DMS79 (cell line): ENCODE measurements around the gene SAYSD1.
A peak's percentile ranks its signal among the peaks of the same experiment; 100 is the strongest.
"Not testable (repeated sequence)": the region's sequence is repeated elsewhere in the genome, so short reads cannot be mapped to it uniquely, and the experiment has no call there.

Source experiments
- DNase-seq: peaks from one replicate; lab custom pipeline; 2025; lab: John Stamatoyannopoulos, UW

The SAYSD1 gene

DNA sequence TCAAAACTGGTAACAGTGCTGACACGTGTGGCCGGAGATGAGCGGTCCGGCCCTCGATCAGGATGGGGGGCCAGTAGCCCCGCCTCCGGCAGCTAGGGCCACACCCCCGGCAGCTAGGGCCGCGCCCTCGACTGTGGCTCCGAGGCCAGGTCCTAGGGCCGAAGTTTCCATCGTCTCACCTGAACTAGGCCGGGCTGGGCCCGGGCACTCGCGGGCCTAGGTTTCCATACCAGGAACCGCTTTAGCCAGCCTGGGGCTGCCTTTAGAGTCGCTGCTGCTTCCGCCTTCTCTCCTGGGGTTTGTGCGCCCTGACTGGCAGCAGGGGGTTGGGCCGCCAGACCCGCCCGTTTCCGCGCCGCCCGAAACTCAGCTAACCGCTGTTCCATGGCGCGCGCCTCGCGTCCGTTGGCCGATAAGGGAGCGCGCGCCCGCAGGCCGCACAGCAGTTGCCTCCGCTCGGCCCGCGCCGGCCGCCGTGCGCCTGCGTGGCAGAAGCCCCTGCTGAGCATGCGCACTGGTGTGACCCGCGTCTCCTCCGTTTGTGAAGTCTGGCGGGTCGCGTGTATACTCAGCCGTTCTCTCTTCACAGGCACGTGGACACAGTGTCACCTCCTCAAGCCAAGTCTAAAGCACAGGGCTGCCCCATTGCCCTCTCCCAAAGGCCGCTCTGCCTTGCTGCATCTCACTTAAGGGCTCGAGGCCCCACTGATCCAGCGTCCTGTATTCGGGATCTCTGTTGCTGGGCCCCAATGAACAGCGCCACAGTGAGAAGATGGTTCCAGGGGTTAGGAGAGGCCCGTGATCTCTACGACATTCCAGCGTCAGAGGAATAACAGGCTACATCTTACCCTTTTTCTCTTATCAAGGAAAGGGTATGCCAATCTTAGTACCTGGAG, at the start of gene SAYSD1:
SAYSD1 (minus strand) TSS at position 483 of the 896 bp plus-strand sequence; CDS start at position 386, 97 bp downstream.
- peak; percentile 91 for DNase-seq

DNA sequence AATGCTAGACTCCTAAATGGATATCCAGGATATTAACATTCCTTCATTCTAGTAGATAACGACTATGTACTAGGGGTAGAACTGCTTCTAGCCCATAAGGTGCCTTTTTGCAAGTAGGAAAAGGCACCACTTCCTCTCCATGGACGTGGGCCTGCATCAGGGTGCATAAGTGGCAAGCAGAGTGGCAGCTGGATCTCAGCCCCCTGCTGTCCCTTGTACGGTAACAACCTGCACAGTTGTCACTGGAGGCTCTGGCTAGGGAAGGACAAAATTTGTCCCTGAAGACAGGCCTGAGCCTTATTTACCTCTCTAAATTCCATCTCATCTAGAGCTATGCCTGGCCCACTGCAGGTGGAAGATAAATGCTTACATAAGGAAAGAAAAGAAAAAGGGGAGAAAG, 42.5 kb upstream of the SAYSD1 start:
- no peak for DNase-seq

GRCh38 chr6:39156801-39157200, 41.8 kb upstream of the SAYSD1 start:
- no peak for DNase-seq

- no peak for DNase-seq
These were observed 39.7 kb upstream of the SAYSD1 start for GRCh38 chr6:39154705-39155104.

GRCh38 chr6:39153766-39154397, 38.9 kb upstream of the SAYSD1 start:
- DNase-seq: no peak

- no peak for DNase-seq
These were observed 37.3 kb upstream of the SAYSD1 start for GRCh38 chr6:39152262-39152661.

- DNase-seq: no peak
These were observed 36.2 kb upstream of the SAYSD1 start for GRCh38 chr6:39151211-39151610.

DNA sequence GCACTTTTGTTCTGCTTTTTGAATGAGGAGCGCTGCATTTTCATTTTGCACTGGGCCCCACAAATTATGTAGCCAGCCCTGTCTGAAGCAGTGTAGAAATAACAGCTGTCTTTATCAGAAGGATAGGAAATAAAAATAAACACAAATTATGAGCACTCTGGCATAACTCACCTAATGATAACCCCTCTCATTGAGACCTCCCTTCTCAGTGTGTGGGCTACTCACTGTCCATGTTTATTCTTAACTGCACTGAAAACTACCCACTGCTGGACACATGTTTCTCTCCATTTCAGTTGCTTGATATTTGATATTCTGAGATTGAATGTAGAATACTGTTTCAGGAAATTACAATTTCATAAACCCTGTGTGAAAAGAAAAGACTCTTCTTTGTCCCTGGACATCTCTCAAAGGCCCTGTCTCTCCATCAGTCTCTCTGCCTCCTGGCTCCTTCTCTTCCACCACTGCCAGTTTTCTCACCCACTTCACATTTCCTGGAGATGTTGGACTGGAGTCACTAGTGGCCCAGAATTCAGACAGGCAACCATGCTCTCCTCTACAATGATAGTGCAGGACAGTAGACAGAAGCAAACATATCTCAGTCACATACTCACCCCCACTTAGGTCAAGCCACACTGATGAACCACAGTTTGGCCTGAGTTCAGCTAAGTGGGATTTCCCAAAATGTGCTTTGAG, 29.6 kb upstream of the SAYSD1 start:
- no peak for DNase-seq

- peak; percentile 21 for DNase-seq
These were observed 28.4 kb upstream of the SAYSD1 start for GRCh38 chr6:39143238-39143930.

DNA sequence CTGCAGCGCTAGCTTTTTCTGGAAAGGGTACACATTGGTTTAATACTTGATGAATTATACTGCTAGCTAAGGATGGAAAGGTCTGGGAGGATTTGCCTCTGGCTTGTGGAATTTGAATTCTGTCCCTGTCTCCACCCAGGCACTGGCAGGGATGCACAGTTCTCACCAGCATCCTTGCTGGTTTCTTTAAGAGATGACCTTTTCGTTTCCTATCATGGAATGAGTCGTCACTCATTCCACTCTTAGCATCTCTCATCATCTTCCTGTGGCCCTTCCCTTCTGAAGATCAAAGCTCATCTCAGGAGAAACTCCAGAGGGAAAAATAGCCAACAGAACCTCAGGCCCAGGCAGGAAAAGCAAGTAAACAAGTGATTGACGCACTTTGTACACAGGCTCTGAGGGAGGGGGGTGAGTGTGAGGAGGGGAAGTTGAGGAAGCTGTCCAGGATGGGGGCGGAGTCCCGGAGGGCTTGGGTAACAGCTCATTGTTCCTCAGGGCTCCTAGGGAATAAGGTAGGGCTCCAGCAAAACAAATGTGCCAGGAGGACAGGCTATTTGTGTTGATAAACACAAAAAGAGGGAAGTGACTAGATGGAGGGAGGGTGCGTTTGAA, 25.7 kb upstream of the SAYSD1 start:
- no peak for DNase-seq

- DNase-seq: no peak
These were observed 22.3 kb upstream of the SAYSD1 start for GRCh38 chr6:39137245-39137644.

DNA sequence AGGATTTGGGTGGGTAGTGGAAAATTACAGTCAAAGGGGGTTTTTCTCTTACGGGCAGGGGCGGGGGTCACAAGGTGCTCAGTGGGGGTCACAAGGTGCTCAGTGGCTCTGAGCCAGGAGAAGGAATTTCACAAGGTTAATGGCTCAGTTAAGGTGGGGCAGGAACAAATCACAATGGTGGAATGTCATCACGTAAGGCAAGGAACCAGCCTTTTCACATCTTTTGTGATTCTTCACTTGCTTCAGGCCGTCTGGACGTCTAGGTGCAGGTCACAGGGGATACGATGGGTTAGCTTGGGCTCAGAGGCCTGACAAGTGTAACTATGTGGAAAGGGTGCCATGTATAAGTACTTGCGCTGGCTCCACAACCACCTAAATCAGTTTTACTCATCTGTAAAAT, 21.2 kb upstream of the SAYSD1 start:
- DNase-seq: not testable (repeated sequence)

GRCh38 chr6:39134761-39135160, 19.8 kb upstream of the SAYSD1 start:
- not testable (repeated sequence) for DNase-seq

- DNase-seq: no peak
These were observed 15.7 kb upstream of the SAYSD1 start for GRCh38 chr6:39130691-39131090.

GRCh38 chr6:39128832-39129231, 13.8 kb upstream of the SAYSD1 start:
- DNase-seq: no peak

DNA sequence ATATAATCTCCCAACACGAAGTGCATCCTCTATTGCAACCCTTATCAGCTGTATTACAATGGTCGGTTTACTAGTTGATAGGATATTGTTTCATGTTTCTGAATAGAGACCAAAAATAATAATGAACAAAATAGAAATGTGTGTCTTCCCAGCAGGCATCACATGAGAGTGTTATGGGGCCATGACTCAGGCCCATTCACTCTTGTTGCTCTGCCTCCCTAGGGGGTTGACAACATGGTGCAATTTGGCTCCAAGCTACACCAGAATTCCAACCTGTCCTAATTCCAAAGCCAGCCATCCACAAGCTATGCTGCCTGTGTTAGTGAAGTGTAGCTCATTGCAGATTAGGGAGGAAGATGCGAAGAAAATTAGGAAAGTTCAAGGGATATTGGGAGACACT, 13.1 kb upstream of the SAYSD1 start:
- DNase-seq: no peak

DNA sequence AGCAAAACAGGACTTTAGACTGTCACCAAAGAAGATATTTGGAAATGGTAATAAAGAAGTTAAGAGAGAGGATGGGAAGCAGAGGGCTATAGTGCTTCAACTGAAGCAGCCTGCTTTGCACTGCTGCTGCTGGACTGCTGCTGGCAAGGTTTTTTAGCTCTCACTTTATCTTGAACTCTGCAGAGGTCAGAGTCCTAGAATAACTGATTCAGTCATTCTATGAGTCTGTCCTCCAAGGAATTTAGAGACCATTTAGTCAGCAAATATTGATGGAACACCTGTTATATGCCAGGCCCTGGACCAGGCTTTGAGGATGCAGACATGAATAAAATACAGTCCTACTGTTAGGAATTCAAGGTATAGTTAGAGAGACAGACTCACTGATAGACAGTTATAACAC, 9.1 kb upstream of the SAYSD1 start:
- no peak for DNase-seq

DNA sequence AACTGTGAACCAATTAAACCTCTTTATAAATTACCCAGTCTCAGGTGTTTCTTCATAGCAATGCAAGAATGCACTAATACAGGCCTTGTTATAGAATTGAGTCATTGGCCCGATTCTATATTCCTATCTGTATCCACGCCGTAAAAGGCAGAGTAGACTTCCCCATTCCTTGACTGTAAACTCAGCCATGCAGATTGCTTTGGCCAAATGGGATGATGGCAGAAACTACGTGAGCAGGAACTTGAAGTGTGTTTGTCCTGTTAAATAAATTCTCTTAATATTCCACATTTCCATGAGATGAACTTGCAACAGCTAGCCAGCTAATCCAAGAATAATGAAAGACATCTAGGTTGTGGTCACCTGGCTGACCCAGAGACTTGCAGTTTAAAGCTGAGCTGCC, 3.9 kb upstream of the SAYSD1 start:
- DNase-seq: no peak

DNA sequence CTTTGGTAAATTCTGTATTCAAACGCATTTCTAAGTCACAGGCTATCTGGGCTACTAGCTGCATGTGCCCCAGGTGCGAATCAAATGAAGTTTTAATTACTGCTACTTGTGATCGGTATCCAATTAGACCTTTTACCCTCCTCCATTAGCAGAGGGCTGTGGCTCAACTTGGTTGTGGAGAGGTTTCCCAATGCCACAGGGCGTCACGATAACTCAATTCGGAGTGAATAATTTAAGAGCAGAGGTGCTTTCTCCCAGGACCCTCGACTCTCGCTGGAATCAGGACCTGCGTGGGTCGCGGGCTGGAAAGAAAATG, 640 bp downstream of the SAYSD1 start:
- no peak for DNase-seq

DNA sequence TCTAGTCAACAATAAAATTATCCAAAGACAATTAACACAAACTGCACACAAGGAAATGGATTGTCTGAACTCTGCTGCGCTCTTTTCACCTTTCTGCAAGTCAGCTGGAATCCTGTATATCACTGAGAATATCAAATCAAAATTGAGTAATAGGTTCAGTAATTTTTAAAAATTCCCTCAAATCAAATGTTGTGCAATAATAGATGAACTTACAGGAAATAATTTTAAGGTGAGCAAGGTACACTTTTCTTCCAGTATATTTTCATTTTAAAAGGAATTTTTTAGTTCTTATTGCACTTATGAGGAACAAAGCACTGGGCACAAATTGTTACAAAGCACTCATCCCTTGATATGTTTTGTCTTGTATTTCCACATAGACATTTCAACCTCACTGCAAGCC, 1.2 kb downstream of the SAYSD1 start:
- DNase-seq: no peak

DNA sequence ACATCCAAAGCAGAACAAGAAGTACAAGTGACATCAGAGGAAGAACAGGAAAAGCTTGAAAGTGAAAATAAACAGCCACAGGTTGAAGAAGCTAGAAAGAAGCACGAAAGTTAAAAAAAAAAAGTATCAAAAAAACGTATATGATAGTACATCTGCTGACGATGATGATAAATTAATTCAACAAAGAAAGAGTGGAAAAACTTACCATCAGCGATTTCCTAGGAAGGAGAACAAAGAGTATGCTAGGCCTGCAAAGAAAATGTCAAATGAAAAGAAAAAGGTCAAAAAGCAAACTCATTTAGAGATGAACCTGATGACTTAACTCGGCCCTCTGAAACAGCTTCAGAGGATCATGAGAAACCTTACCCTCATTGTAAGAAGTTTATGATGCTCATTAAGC, 3.7 kb downstream of the SAYSD1 start:
- DNase-seq: no peak
